HPDE6-E6E7 (cell line): ENCODE measurements around the gene ZNF207.
"Not testable (repeated sequence)": the region's sequence is repeated elsewhere in the genome, so short reads cannot be mapped to it uniquely, and the experiment has no call there.

Source experiments
- DNase-seq: peaks from one replicate; pipeline ENCODE4 v3.0.0; 2011; ENCODE audit warnings: missing footprints; ENCODE audit errors: extremely low spot score

ZNF207 gene

GRCh38 chr17:32349854-32350665 lies at the start of gene ZNF207:
TSS of gene ZNF207 (plus strand) at chr17:32350157. CDS start at chr17:32350286, 129 bp downstream.
- peak; percentile 73 for DNase-seq

GRCh38 chr17:32302037-32302436 lies 47.9 kb upstream of the ZNF207 start:
- no peak for DNase-seq

- DNase-seq, result no peak
Measured at GRCh38 chr17:32302860-32303649, 46.9 kb upstream of the ZNF207 start.

GRCh38 chr17:32303781-32304288 lies 46.1 kb upstream of the ZNF207 start:
- DNase-seq, result no peak

- no peak for DNase-seq
Measured at GRCh38 chr17:32305049-32305448, 44.9 kb upstream of the ZNF207 start.

- DNase-seq, result no peak
Measured at GRCh38 chr17:32307658-32308057, 42.3 kb upstream of the ZNF207 start.

GRCh38 chr17:32311028-32311536 lies 38.9 kb upstream of the ZNF207 start:
- DNase-seq, result no peak

- DNase-seq, result no peak
Measured at GRCh38 chr17:32314636-32315035, 35.3 kb upstream of the ZNF207 start.

- no peak for DNase-seq
Measured at GRCh38 chr17:32315171-32315570, 34.8 kb upstream of the ZNF207 start.

GRCh38 chr17:32316653-32317052 lies 33.3 kb upstream of the ZNF207 start:
- not testable (repeated sequence) for DNase-seq

- DNase-seq, result no peak
Measured at GRCh38 chr17:32317353-32317752, 32.6 kb upstream of the ZNF207 start.

- no peak for DNase-seq
Measured at GRCh38 chr17:32318071-32318470, 31.9 kb upstream of the ZNF207 start.

- peak; percentile 58 for DNase-seq
Measured at GRCh38 chr17:32319548-32319905, 30.4 kb upstream of the ZNF207 start.

GRCh38 chr17:32320080-32320479 lies 29.9 kb upstream of the ZNF207 start:
- DNase-seq, result not testable (repeated sequence)

GRCh38 chr17:32320847-32321246 lies 29.1 kb upstream of the ZNF207 start:
- DNase-seq, result no peak

GRCh38 chr17:32323046-32323445 lies 26.9 kb upstream of the ZNF207 start:
- DNase-seq, result no peak

GRCh38 chr17:32323811-32324491 lies 26.0 kb upstream of the ZNF207 start:
- DNase-seq, result peak; percentile 64

- DNase-seq, result no peak
Measured at GRCh38 chr17:32327911-32328310, 22.0 kb upstream of the ZNF207 start.

GRCh38 chr17:32330147-32330546 lies 19.8 kb upstream of the ZNF207 start:
- no peak for DNase-seq

- no peak for DNase-seq
Measured at GRCh38 chr17:32331243-32332040, 18.5 kb upstream of the ZNF207 start.

GRCh38 chr17:32333187-32333586 lies 16.8 kb upstream of the ZNF207 start:
- DNase-seq, result no peak
